NCI-H524 (cell line): Measurements from ENCODE around the gene WDFY4.
A peak's percentile ranks its signal among the peaks of the same experiment; 100 is the strongest.

Experiments
- DNase-seq, 2 experiments: peaks; one replicate each; lab custom pipeline; 2025; lab: John Stamatoyannopoulos, UW

WDFY4 gene

GRCh38 chr10:48818861-48819520, 134.3 kb downstream of the WDFY4 start:
- DNase-seq: no peak

DNA sequence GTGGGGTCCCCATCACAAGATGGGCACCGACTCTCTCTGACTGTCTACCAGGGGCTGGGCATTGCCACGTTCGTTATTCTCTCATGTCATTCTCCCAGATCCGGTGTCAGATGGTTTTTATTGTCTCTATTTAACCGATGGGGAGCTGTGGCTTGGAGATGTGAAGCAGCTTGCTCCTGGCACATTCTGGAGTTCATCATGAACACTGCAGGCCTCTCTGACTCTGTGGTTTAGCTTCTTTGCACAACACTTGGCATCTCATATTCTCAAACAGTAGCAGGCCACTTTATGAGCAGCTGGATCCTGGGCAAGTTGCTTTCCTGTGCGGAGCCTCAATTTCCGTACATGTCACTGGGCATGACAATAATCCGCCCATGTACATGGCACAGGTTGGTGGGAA, 135.1 kb downstream of the WDFY4 start:
- no peak for DNase-seq

DNA sequence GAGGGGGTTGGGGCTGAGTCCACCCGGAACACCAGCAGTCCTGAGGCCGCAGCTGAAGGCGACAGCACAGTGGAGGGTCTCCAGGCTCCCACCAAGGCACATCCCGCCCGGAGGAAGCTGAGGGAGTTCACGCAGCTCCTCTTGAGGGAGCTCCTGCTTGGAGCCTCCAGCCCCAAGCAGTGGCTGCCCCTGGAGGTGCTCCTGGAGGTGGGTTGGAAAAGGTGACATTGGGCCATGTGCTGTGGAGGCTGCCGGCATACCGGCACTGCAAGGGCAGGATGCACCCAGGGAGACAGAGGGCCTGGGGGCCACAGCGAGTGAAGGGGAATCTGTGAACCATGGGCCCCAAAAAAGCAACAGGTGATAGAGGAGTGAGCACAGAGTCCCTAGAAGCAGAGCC, 135.6 kb downstream of the WDFY4 start:
- DNase-seq: no peak

DNA sequence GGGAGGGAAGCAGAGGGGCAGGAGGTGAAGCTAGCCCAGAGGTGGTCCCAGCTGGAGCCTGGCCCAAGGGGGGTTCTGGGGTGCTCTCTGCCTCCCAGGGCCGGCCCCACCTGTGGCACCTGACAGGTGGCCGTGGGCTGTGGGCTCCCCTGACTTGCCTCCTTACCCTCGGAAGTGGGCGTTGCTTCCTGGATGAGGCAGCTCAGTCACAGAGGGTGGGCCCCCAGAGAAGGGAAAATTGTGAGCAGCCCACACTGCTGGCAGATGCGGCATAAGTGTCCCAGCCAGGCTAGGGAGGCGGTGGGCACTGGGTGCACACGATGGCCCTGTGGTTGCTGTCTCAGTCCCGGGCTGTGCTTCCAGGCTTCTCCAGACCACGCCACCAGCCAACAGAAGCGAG, 136.0 kb downstream of the WDFY4 start:
- no peak for DNase-seq

- no peak for DNase-seq
These were observed 136.4 kb downstream of the WDFY4 start for GRCh38 chr10:48821111-48821510.

DNA sequence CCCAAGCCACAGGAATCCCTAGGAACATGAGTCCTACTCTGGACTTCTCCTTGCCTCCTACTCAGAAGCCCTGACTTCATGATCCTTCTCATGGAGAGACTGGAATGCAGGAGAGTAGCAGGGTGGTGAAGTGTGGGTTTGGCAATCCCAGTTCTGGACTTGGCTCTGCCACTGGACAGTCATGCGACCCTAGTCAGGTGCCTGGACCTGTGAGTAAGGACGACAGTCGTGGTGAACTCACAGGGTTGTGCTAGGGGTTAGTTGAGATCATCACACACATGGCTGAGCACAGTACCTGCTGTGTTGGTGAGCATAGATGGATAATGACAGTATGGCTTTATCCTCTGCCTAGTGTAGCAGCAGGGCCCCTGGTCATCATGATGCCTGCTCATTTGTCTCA, 137.0 kb downstream of the WDFY4 start:
- no peak for DNase-seq

DNA sequence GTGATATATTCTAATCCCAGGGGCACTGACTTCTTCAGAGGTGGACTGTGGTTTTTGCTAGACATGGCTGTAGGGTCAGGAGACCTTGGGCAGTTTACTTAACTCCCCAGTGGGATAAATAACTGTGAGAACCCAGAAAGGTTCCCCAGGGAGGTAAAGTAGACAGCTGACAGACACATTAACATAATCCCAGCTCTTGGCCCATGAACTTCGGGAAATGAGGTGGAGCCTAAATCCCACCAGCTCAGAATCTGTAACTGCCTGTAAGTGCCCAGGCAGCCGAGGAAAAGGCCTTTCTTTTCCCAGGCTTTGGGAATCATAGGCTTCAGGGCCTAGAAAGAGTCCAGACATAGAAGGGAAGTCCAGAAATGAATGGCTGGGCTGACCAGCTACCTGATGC, 149.0 kb downstream of the WDFY4 start:
- DNase-seq: peak in 1 of 2 experiments; percentile 1

DNA sequence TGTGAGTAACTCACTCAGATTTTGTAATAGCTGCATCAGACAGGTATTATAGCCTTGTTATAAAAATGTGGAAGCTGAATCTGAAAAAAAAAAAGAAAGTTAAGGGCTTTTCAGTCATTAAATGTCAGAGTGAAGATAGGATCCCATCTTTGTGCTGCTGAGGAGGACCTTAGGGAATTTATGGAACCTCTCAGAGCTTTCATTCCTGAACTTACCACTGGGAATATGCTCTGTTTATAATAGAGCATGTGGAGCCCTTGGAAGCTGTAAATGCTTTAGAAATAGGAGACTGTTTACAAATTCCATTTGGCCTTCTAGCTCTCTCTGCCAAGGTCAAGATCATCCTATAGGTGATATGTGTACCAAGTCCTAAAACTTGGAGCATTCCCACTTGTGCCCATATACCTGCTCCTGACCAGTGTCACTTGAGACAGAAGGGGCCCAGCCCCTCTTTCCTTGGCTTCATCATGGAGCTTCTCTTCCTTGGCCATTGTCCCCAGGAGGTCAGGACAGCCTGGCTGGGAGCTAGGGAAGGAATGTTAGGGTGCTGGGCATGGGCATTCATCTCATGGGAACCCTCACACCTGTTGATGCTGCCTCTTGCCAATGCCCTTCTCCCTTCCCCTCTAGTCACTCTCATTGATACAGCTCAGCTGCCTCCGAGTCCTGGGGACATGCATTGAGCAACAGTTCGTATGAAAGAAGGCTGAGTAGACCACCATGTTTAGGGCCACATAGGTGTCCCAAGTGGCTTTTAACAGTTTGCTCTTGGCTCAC, 149.7 kb downstream of the WDFY4 start:
- no peak for DNase-seq

- no peak for DNase-seq
These were observed 151.1 kb downstream of the WDFY4 start for GRCh38 chr10:48835781-48836180.

DNA sequence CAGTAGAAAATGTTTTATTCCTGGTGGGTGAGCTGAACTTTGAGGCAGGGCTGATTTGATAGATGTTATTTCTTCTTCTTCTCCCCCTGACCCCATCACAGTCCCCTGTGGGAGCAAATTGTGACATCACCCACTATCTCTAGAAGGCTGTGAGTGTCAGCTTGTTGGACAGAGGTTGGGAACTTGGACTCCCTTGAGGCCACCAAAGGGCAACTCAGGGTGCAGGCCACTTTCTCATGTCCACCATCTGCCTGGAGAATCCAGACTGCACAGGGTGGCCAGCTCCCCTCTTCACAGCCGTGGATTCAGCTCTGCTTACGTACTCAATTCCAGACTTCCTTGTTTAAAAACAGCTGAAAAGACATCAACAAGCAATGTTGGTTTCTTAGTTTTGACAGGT, 151.9 kb downstream of the WDFY4 start:
- no peak for DNase-seq

- no peak for DNase-seq
These were observed 154.2 kb downstream of the WDFY4 start for GRCh38 chr10:48838834-48839233.

- DNase-seq: no peak
These were observed 155.4 kb downstream of the WDFY4 start for GRCh38 chr10:48839809-48840679.

DNA sequence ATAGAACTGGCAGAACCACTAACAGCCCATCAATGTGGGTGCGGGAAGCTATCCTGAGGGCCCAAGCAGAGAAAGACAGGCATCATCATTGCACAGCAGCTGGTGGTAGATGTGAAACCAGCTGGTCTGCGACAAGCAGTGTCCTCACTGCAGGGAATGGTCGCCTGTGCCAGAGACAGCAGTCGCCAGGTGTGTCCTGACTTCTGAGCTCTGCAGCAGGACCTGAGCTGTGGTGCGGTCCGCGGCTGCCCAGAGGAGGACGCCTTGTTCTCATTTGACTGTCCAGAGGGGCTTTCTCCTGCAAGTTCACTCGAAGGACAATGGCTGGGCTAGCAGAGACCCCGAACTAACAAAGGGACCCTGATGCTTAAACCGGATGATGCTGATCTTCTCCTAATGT, 157.6 kb downstream of the WDFY4 start:
- no peak for DNase-seq

- no peak for DNase-seq
These were observed 158.5 kb downstream of the WDFY4 start for GRCh38 chr10:48843198-48843597.

DNA sequence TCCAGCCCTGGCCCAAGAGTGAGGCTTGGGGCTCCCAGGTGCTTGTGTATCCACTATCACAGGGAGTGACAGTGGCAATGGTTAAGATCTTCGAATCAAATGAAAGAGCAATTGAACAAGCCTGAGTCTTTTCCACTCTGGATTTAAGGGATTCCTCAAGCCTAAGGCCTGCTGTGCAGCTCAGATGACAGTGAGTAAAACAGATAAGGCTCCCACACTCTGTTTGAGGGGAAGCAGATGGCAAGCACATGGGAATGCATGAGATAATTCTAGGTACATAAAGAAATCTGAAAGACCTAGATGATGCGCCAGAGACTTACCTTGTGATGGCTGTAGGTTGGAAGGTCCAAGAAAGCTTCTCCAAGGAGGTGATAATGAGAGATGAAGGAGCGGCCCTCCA, 159.9 kb downstream of the WDFY4 start:
- DNase-seq: peak in 1 of 2 experiments; percentile 1

GRCh38 chr10:48845512-48845911, 160.8 kb downstream of the WDFY4 start:
- no peak for DNase-seq

GRCh38 chr10:48847691-48848090, 163.0 kb downstream of the WDFY4 start:
- no peak for DNase-seq

DNA sequence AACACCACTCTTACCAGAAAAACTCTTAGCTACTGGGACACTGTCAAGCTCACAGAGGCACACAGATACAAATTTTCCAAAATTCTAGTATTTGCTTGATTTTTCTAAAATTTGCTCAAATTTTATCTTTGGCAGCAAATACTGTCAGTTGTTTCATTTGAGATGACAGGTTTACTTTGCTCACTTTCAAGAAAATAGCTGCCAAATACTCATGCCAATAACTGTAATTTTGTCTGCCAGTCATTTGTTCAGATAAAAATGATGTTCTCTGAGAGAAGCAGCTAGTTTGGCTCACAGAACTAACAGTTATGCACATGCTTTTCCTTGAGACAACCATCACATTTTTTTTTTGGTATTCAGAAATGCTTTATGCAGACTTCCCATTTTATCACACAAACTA, 172.2 kb downstream of the WDFY4 start:
- no peak for DNase-seq

- no peak for DNase-seq
These were observed 187.6 kb downstream of the WDFY4 start for GRCh38 chr10:48872234-48872633.

- no peak for DNase-seq
These were observed 193.4 kb downstream of the WDFY4 start for GRCh38 chr10:48878091-48878490.

DNA sequence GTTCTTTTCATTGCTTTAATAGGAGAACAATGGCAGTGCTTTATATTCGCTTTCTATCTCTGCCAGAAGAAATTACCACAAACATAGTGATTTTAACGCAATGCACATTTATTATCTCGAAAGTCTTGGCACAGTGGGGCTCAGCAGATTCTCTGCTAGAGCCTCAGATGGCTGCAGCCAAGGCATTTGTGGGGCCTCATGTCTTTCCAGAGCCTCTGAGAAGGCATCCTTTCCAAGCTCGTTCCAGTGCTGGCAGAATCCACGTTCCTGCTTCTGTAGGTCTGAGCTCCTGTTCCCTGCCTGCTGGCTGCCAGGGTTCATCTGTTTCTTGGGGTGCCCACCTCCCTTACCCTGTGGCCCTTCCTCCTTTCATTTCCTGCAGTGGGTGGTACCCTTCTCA, 194.8 kb downstream of the WDFY4 start:
- DNase-seq: no peak

- DNase-seq: no peak
These were observed 195.5 kb downstream of the WDFY4 start for GRCh38 chr10:48880016-48880705.
